K562 treated with DMSO at 1 percent for 24 hours (cell line): ENCODE measurements around the gene GPER1. TPM values are rescaled to one million over a fixed set of nuclear protein-coding genes. Genes with fewer than 3 reads are reported as not detected.

Source experiments
- total RNA-seq: library from RNA; unstranded; fragments of 300-600 nt; gene quantifications from 2 replicates; pipeline ENCODE4 v1.2.3, GENCODE V29; 2022; ENCODE audit warnings: low read depth; ENCODE audit not compliant: insufficient read depth

GPER1 gene
- 0.66 and 0.67 TPM in 2 replicates for total RNA-seq

GRCh38 chr7:1087952-1088920, at the start of gene GPER1:
TSS of gene GPER1 (plus strand) at chr7:1088113. CDS start at chr7:1091729, 3,616 bp downstream.

GRCh38 chr7:1044189-1045068, 43.5 kb upstream of the GPER1 start, which contains the start of gene GPR146:
TSS of gene GPR146 (plus strand) at chr7:1044546. CDS start at chr7:1057516, 12,970 bp downstream.

Other genes starting within 250 kb of the GPER1 start
- gene GET4, start 211.6 kb upstream of the GPER1 start, total RNA-seq, result 131 and 136 TPM in 2 replicates
- gene ADAP1, start 133.4 kb upstream of the GPER1 start, total RNA-seq, result 1.3 and 2.1 TPM in 2 replicates
- 5.7 and 7.0 TPM in 2 replicates for gene COX19, start 112.6 kb upstream of the GPER1 start, total RNA-seq
- gene CYP2W1, start 104.9 kb upstream of the GPER1 start, total RNA-seq, result not detected in 2 replicates
- 5.2 and 9.3 TPM in 2 replicates for gene GPR146, start 43.6 kb upstream of the GPER1 start, total RNA-seq
- gene ZFAND2A, start 72.1 kb downstream of the GPER1 start, total RNA-seq, result 20.1 and 28.7 TPM in 2 replicates
- gene UNCX, start 144.8 kb downstream of the GPER1 start, total RNA-seq, result not detected in 2 replicates